GM13976 (cell line): ENCODE data around the gene MID2.
"Not testable (repeated sequence)": the region's sequence is repeated elsewhere in the genome, so short reads cannot be mapped to it uniquely, and the experiment has no call there.

Experiments used
- DNase-seq: peaks from one replicate; pipeline ENCODE4 v3.0.0; 2012; ENCODE audit warnings: low spot score
- CTCF ChIP-seq: IDR thresholded peaks from 2 replicates; pipeline ENCODE4 v1.5.1; 2012; ENCODE audit warnings: borderline replicate concordance, mild to moderate bottlenecking; ENCODE audit not compliant: insufficient read depth; ENCODE audit errors: extremely low read depth, missing control alignments, control extremely low read depth
- in situ Hi-C: fragments of 300-500 bp; cut with MboI; formaldehyde crosslinking; loops from one replicate; pipeline ENCODE4 v1.12.0; 2022; ENCODE audit warnings: low sequenced_read_pairs, mixed read lengths, inconsistent platforms; ENCODE audit not compliant: unreplicated experiment

MID2 gene

GRCh38 chrX:107804427-107804826 is 21.2 kb upstream of the MID2 start:
- in situ Hi-C loops, result no loop called here
- no peak for DNase-seq
- TF ChIP-seq CTCF, result no peak

- no peak for DNase-seq
- no peak for TF ChIP-seq CTCF
- in situ Hi-C loops, result no loop called here
Measured at GRCh38 chrX:107805179-107805578, 20.5 kb upstream of the MID2 start.

GRCh38 chrX:107810053-107810452 is 15.6 kb upstream of the MID2 start:
- in situ Hi-C loops, DNase-seq: not testable (repeated sequence)

GRCh38 chrX:107818900-107819521 is 6.7 kb upstream of the MID2 start:
- DNase-seq, result no peak
- TF ChIP-seq CTCF, result no peak
- in situ Hi-C loops, result no loop called here

- no peak for DNase-seq
- no peak for TF ChIP-seq CTCF
Measured at GRCh38 chrX:107823042-107823441, 2.6 kb upstream of the MID2 start.

GRCh38 chrX:107823456-107823855 is 2.2 kb upstream of the MID2 start:
- in situ Hi-C loops, result no loop called here
- no peak for TF ChIP-seq CTCF

More at GRCh38 chrX:107823042-107823441, 2.6 kb upstream of the MID2 start:
- in situ Hi-C loops, result no loop called here

GRCh38 chrX:107826238-107827029 is 768 bp downstream of the MID2 start:
- peak; percentile 45 for DNase-seq
- in situ Hi-C loops, result no loop called here
- TF ChIP-seq CTCF, result no peak

More at GRCh38 chrX:107823456-107823855, 2.2 kb upstream of the MID2 start:
- no peak for DNase-seq
